Keratinocyte (primary cell): ENCODE measurements around the gene GPR6.

Experiments used
- CTCF ChIP-seq, 3 experiments: IDR thresholded peaks in 1 of 3; conservative IDR thresholded peaks in 1 of 3; optimal IDR thresholded peaks in 1 of 3; 2 replicates in 2 of 3; 3 replicates in 1 of 3; pipeline versions ENCODE3 to v1.5.1; 2011; ENCODE audit warnings: low read length in 3 of 3, mild to moderate bottlenecking in 3 of 3, moderate library complexity in 2 of 3, control low read depth in 1 of 3, inconsistent platforms in 1 of 3; ENCODE audit not compliant: insufficient read depth in 2 of 3; ENCODE audit errors: extremely low read depth in 1 of 3
- EZH2 ChIP-seq: IDR thresholded peaks from one replicate; pipeline ENCODE4 v1.6.1; 2012; ENCODE audit warnings: inconsistent platforms, mild to moderate bottlenecking, low read length, moderate library complexity

- TF ChIP-seq CTCF (optimal IDR thresholded peaks at IDR 0.05 in 1 of 3, IDR thresholded peaks at IDR 0.05 in 1 of 3, conservative IDR thresholded peaks at IDR 0.05 in 1 of 3; ENCODE audit: extremely low read depth in 1 of 3, insufficient read depth in 2 of 3, low read length in 3 of 3) = no peak
- no peak for TF ChIP-seq EZH2
These were observed 20.2 kb downstream of the GPR6 start for GRCh38 chr6:109998159-109998785.
